GM23248 (cell line): Measurements from ENCODE around the gene LAMB1.

Experiments
- EZH2 ChIP-seq: fragments of 200-600 bp; sonication (generic); IDR thresholded peaks from 2 replicates; pipeline ENCODE4 v1.6.1; 2018; ENCODE audit warnings: antibody characterized with exemption, mild to moderate bottlenecking; ENCODE audit not compliant: insufficient read depth, poor library complexity, severe bottlenecking
- EZH2phosphoT487 ChIP-seq: fragments of 200-600 bp; sonication (generic); IDR thresholded peaks from 2 replicates; pipeline ENCODE4 v1.6.1; 2018; ENCODE audit warnings: antibody characterized with exemption, moderate library complexity, mild to moderate bottlenecking, low read depth; ENCODE audit not compliant: insufficient read depth

DNA sequence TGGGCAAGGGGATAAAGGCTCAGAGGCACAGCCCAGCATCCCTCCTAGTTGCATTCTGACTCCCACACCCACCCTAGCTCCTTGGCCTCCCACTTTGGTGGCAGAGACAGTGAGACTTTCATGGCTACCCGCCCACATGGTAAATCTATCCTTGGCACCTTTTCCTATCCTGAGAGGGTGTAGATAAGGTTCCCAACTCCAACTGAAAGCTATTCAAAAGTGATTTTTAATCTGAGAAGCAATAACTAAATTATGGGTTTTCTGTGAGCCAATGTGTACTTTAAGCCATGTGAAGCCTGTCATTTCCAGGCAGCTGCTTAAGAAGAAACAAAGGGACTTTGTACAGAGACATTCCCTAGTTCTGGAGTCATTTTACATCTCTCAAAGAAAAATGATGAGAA lies 9.1 kb downstream of the LAMB1 start:
- TF ChIP-seq EZH2 (no peak), EZH2phosphoT487 (no peak)
